Nephron (organoid): ENCODE measurements around the gene APLP1.
A peak's percentile ranks its signal among the peaks of the same experiment; 100 is the strongest.

Experiments
- H3K27ac Mint-ChIP-seq, 3 experiments: 2 replicates each; pipeline ENCODE4 v1.8.0; 2020; ENCODE audit warnings: mixed read lengths in 3 of 3, mild to moderate bottlenecking in 2 of 3, moderate library complexity in 1 of 3
- H3K27me3 Mint-ChIP-seq: 2 replicates; pipeline ENCODE4 v1.8.0; 2021; ENCODE audit warnings: low read depth, mild to moderate bottlenecking, moderate library complexity, mixed read lengths
- H3K36me3 Mint-ChIP-seq: 2 replicates; pipeline ENCODE4 v1.8.0; 2020; ENCODE audit warnings: low read depth, mixed read lengths
- H3K4me1 Mint-ChIP-seq: 2 replicates; pipeline ENCODE4 v1.8.0; 2020; ENCODE audit warnings: mixed read lengths
- H3K4me3 Mint-ChIP-seq, 3 experiments: 2 replicates each; pipeline ENCODE4 v1.8.0; 2020; ENCODE audit warnings: mild to moderate bottlenecking in 3 of 3, mixed read lengths in 3 of 3, moderate library complexity in 2 of 3
- H3K9me3 Mint-ChIP-seq: 2 replicates; pipeline ENCODE4 v1.8.0; 2020; ENCODE audit warnings: mixed read lengths
- TF ChIP-seq, protein P1 (sequence below), 3 experiments: fragments of 200-600 bp; sonication (generic); IDR thresholded peaks; one replicate each; pipeline ENCODE4 v1.5.0; 2021; ENCODE audit warnings: antibody characterized with exemption in 3 of 3; ENCODE audit not compliant: unreplicated experiment in 3 of 3

The APLP1 gene

GRCh38 chr19:35859414-35859813, 9.0 kb upstream of the APLP1 start:
- TF ChIP-seq, protein P1, sequence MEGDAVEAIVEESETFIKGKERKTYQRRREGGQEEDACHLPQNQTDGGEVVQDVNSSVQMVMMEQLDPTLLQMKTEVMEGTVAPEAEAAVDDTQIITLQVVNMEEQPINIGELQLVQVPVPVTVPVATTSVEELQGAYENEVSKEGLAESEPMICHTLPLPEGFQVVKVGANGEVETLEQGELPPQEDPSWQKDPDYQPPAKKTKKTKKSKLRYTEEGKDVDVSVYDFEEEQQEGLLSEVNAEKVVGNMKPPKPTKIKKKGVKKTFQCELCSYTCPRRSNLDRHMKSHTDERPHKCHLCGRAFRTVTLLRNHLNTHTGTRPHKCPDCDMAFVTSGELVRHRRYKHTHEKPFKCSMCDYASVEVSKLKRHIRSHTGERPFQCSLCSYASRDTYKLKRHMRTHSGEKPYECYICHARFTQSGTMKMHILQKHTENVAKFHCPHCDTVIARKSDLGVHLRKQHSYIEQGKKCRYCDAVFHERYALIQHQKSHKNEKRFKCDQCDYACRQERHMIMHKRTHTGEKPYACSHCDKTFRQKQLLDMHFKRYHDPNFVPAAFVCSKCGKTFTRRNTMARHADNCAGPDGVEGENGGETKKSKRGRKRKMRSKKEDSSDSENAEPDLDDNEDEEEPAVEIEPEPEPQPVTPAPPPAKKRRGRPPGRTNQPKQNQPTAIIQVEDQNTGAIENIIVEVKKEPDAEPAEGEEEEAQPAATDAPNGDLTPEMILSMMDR (IDR thresholded peaks at IDR 0.05; ENCODE audit: unreplicated experiment in 3 of 3) = no peak

DNA sequence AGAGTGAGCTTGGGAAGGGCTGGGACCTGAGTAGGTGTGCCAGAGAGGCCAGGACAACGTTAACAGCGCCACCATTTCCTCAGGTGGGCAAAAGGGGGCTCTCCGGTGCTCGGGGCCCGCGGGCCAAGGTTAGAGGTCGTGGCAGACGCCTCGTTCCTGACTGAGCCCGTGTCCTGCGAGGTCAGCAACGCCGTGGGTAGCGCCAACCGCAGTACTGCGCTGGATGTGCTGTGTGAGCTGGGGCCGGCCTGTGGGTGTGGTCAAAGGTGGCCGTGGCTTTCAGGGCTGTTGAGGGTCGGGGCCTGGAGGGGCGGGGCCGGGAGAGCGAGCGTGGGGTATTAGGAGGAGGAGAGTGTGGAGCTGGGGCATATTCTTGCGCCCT, 7.9 kb upstream of the APLP1 start:
- TF ChIP-seq, protein P1 (IDR thresholded peaks at IDR 0.05; ENCODE audit: unreplicated experiment in 3 of 3) = no peak
- peaks cover 10% of the 10 kb centered on the region for H3K36me3 Mint-ChIP-seq

More at GRCh38 chr19:35859414-35859813, 9.0 kb upstream of the APLP1 start:
- Mint-ChIP-seq H3K9me3 (no peaks in the 10 kb centered on the region), H3K27ac (no peak overlapping the region), H3K36me3 (peaks cover 10% of the 10 kb centered on the region), H3K4me3 (peak overlapping the region in 1 of 3 experiments; percentile 26), H3K27me3 (peaks cover 85% of the 10 kb centered on the region), H3K4me1 (peaks cover 15% of the 10 kb centered on the region)

DNA sequence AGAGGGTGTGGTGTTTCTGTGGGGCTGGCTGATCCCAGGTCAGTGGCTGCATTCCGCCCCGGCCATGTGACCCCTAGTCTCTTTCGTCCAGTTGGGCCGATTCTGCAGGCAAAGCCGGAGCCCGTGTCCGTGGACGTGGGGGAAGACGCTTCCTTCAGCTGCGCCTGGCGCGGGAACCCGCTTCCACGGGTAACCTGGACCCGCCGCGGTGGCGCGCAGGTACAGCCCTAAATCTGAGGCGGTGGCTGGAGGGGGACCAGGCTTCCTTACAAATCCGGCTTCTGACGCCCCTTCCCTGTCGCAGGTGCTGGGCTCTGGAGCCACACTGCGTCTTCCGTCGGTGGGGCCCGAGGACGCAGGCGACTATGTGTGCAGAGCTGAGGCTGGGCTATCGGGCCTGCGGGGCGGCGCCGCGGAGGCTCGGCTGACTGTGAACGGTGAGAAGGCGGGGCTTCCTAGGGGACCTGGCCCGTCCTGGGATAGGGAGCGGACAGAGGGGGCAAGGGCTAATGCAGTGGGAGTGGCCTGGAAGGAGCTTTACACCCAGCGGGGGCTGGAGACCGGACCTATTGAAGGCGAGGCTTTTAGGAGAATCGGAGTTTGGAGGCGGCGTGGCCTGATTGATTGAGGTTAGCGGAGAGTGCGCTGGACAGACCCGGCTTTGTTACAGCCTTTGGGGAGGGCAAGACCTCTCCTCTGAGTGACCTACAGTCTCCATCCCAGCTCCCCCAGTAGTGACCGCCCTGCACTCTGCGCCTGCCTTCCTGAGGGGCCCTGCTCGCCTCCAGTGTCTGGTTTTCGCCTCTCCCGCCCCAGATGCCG, 7.3 kb upstream of the APLP1 start:
- Mint-ChIP-seq H3K36me3 (peaks cover 16% of the 10 kb centered on the region), H3K4me3 (peak overlapping the region; percentile 33 to 76 (median 49)), H3K4me1 (no peaks in the 10 kb centered on the region), H3K27ac (peak overlapping the region in 1 of 3 experiments; percentile 61), H3K27me3 (peaks cover 85% of the 10 kb centered on the region), H3K9me3 (no peaks in the 10 kb centered on the region)
- TF ChIP-seq, protein P1 (IDR thresholded peaks at IDR 0.05; ENCODE audit: unreplicated experiment in 3 of 3) = no peak

More for the DNA sequence above, 7.9 kb upstream of the APLP1 start:
- H3K4me3 Mint-ChIP-seq = peak overlapping the region in 1 of 3 experiments; percentile 76
- H3K4me1 Mint-ChIP-seq = peaks cover 5% of the 10 kb centered on the region
- no peak overlapping the region for H3K27ac Mint-ChIP-seq
- H3K9me3 Mint-ChIP-seq = no peaks in the 10 kb centered on the region
- peaks cover 85% of the 10 kb centered on the region for H3K27me3 Mint-ChIP-seq

DNA sequence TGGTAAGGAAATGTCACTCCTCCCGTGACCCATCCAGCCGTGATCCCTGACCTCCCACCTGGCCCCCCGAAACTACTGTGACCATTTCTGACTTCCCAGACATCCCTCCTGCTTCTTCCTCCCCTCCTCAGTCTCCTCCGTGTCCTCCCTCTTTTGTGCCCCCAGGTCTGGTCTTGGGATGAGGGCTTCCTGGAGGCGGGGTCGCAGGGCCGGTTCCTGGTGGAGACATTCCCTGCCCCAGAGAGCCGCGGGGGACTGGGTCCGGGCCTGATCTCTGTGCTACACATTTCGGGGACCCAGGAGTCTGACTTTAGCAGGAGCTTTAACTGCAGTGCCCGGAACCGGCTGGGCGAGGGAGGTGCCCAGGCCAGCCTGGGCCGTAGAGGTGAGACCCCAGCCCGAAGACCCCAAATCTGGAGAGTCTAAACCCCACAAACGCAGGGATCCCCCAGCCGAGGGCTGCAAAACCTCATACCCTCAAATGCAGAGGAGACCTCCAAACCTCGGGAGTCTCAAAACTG, 6.7 kb upstream of the APLP1 start:
- Mint-ChIP-seq H3K27me3 (peaks cover 88% of the 10 kb centered on the region), H3K4me1 (no peaks in the 10 kb centered on the region), H3K9me3 (no peaks in the 10 kb centered on the region), H3K27ac (no peak overlapping the region), H3K36me3 (peaks cover 16% of the 10 kb centered on the region), H3K4me3 (peak overlapping the region in 2 of 3 experiments; percentile 33 to 76)
- TF ChIP-seq, protein P1 (IDR thresholded peaks at IDR 0.05; ENCODE audit: unreplicated experiment in 3 of 3) = no peak

DNA sequence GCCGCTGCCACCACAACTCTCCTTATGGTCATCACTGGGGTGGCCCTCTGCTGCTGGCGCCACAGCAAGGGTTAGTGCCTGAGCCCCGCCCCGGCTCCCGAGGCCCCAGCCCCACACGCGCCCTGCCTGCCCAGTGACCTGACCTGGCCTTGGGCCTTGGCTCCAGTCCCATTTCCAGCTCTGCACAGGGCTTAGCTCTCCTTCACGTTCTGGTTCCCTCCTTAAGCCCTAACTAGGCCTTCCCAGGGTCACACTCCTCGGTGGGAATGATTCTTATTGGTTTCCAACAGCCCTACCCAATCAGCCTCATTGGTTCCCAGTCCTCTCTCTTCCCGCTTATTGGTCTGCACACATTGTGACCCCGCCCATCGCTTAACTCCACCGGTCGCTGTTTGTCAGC, 5.8 kb upstream of the APLP1 start:
- Mint-ChIP-seq H3K4me1 (no peaks in the 10 kb centered on the region), H3K36me3 (peaks cover 16% of the 10 kb centered on the region), H3K4me3 (peak overlapping the region in 1 of 3 experiments; percentile 41), H3K9me3 (no peaks in the 10 kb centered on the region), H3K27me3 (peaks cover 83% of the 10 kb centered on the region), H3K27ac (no peak overlapping the region)
- TF ChIP-seq, protein P1 (IDR thresholded peaks at IDR 0.05; ENCODE audit: unreplicated experiment in 3 of 3) = no peak
